Activated naive CD4-positive, alpha-beta T cell treated with anti-CD3 and anti-CD28 coated beads, Interleukin-2, amount 10 ng/mL, durations not matched to agents 7 days and 5 days (primary cell): ENCODE data around the gene FRK.

Experiments used
- CTCF ChIA-PET: fragments of 350-600 bp; sonication (Branson Sonifier 250); formaldehyde crosslinking; loops from one replicate; lab custom pipeline; 2021; ENCODE audit warnings: antibody characterized with exemption; lab: Charles Lee
- DNase-seq: peaks from one replicate; pipeline ENCODE4 v3.0.0-alpha.2; 2020
- H3K27ac Mint-ChIP-seq: one replicate; pipeline ENCODE4 v1.8.0; 2021; ENCODE audit warnings: mild to moderate bottlenecking, moderate library complexity, mixed read lengths
- H3K27me3 Mint-ChIP-seq: one replicate; pipeline ENCODE4 v1.8.0; 2021; ENCODE audit warnings: mild to moderate bottlenecking, mixed read lengths
- H3K36me3 Mint-ChIP-seq: one replicate; pipeline ENCODE4 v1.8.0; 2021; ENCODE audit warnings: mixed read lengths
- H3K4me1 Mint-ChIP-seq: one replicate; pipeline ENCODE4 v1.8.0; 2021; ENCODE audit warnings: mixed read lengths
- H3K4me3 Mint-ChIP-seq: one replicate; pipeline ENCODE4 v1.8.0; 2021; ENCODE audit warnings: mild to moderate bottlenecking, moderate library complexity, mixed read lengths
- H3K9me3 Mint-ChIP-seq: one replicate; pipeline ENCODE4 v1.8.0; 2021; ENCODE audit warnings: mixed read lengths

The FRK gene

DNA sequence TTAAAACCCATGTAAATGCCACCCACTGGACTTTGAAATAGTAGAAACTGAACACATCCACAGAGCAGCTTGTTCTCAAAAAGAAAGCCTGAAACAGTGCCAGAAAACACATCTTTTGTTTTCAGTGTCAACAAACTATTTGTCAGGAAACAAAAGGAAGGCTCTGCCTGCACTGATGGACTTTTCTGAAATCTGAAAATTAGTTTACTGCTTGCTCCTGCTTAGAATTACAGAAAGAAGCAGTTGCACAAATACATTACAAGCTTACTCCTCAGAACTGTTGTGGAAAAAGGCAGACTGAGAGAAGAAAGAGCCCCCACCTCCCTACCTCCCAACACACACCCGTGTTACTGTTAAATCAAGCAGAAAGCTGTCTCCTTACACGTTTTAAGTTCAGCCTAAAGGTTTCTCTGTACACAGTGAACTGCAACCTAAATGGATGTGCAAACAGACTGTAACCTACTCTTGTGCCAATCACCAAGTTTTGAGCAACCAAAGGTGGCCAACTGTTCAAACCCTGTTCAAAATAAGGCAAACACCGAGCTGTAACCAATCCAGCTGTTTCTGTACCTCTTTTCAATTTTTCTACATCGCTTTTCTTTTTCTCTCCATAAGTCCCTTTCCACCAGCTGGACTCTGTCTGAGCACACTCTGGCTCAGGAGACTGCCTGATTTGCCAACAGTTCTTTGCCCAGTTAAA lies 43.7 kb downstream of the FRK start:
- no peak overlapping the region for H3K4me3 Mint-ChIP-seq
- DNase-seq: no peak
- H3K9me3 Mint-ChIP-seq: no peaks in the 10 kb centered on the region
- H3K27me3 Mint-ChIP-seq: peaks cover 9% of the 10 kb centered on the region
- no peaks in the 10 kb centered on the region for H3K4me1 Mint-ChIP-seq
- CTCF ChIA-PET: no interaction called here
- no peak overlapping the region for H3K27ac Mint-ChIP-seq
- H3K36me3 Mint-ChIP-seq: no peaks in the 10 kb centered on the region

DNA sequence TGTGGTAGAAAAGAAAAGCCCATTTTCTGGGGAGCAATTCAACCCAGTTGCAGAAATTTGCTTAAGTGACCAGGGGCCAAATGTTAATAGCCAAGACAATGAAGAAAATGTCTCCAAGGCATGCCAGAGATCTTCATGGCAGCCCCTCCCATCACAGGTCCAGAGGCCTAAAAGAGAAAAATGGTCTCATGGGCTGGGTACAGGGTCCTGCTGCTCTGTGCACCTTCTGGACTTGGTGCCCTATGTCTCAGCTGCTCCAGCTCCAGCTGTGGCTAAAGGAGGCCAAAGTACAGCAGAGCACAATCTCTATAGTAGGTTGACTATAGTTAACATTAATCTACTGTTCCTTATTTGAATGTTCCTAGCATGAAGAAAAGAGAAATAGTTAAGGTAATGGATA lies 44.7 kb downstream of the FRK start:
- CTCF ChIA-PET: no interaction called here
- Mint-ChIP-seq H3K27ac (no peak overlapping the region), H3K4me1 (no peaks in the 10 kb centered on the region)

DNA sequence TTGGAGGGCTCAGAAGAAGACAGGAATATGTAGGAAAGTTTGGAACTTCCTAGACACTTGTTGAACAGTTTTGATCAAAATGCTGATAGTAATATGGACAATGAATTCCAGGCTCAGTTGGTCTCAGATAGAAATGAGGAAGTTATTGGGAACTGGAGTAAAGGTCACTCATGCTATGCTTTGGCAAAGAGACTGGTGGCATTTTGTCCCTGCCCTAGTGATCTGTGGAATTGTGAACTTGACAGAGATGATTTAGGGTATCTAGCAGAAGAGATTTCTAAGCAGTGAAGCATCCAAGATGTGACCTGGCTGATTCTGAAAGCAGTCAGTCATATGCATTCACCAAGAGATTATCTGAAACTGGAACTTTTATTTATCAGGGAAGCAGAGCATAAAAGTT lies 45.1 kb downstream of the FRK start:
- Mint-ChIP-seq H3K36me3 (no peaks in the 10 kb centered on the region), H3K27ac (no peak overlapping the region), H3K9me3 (no peaks in the 10 kb centered on the region), H3K27me3 (peaks cover 9% of the 10 kb centered on the region), H3K4me3 (no peak overlapping the region), H3K4me1 (no peaks in the 10 kb centered on the region)
- CTCF ChIA-PET: no interaction called here
- no peak for DNase-seq

More for the DNA sequence above, 44.7 kb downstream of the FRK start:
- H3K36me3 Mint-ChIP-seq: no peaks in the 10 kb centered on the region
- H3K9me3 Mint-ChIP-seq: no peaks in the 10 kb centered on the region
- no peak overlapping the region for H3K4me3 Mint-ChIP-seq
- H3K27me3 Mint-ChIP-seq: peaks cover 9% of the 10 kb centered on the region
- DNase-seq: no peak

DNA sequence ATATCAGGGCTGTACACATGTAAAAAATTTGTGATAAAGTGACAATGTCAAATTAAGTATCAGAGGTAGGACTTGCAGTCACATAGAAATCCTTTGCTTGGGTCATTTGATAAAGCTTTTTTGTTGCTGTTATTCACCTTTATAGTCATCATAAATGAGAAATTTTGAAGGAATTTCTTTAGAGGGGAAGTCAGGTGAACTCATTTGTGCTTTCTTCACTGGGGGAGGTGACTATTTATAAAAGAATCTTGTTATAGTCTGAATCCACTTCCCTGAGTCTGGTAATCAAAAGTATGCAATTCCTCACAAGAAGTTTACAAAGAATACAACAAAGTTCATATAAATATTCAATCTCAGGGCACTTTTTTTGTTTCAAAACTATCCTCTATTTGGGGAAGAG lies 47.7 kb downstream of the FRK start:
- Mint-ChIP-seq H3K4me1 (no peaks in the 10 kb centered on the region), H3K36me3 (no peaks in the 10 kb centered on the region), H3K27ac (no peak overlapping the region), H3K4me3 (no peak overlapping the region), H3K9me3 (no peaks in the 10 kb centered on the region), H3K27me3 (peaks cover 9% of the 10 kb centered on the region)
- CTCF ChIA-PET: interaction anchor here (3.3 kb wide), 1 partner anchor 85 kb away, joined by 36 read pairs; no protein-coding TSS in a partner anchor
- no peak for DNase-seq

DNA sequence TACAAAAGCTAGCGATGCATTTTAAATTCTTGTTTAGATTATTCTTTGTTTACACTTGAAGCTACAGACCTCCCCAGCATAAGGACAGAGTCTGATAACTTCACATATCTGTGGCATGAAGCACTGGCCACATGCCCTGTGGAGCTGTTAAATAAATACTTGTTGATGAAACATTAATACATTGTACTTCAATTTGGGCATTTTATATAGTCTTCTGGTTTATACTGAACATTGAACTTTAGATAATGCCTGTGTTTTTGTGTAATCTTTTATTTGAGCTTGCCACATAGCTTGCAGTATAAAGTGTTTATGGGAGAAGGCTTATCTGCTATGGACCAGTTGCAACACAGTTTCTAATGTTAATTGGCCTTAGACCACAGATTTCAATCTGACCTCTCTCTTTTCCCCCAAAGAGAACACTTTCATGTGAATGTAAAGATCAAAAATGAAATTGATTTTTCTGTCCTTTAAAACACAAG lies 48.2 kb downstream of the FRK start:
- Mint-ChIP-seq H3K4me1 (no peaks in the 10 kb centered on the region), H3K4me3 (no peak overlapping the region), H3K36me3 (no peaks in the 10 kb centered on the region), H3K27me3 (peaks cover 4% of the 10 kb centered on the region), H3K9me3 (no peaks in the 10 kb centered on the region), H3K27ac (no peak overlapping the region)
- DNase-seq: no peak
- CTCF ChIA-PET: interaction anchor here (3.3 kb wide), 1 partner anchor 85 kb away, joined by 36 read pairs; no protein-coding TSS in a partner anchor

DNA sequence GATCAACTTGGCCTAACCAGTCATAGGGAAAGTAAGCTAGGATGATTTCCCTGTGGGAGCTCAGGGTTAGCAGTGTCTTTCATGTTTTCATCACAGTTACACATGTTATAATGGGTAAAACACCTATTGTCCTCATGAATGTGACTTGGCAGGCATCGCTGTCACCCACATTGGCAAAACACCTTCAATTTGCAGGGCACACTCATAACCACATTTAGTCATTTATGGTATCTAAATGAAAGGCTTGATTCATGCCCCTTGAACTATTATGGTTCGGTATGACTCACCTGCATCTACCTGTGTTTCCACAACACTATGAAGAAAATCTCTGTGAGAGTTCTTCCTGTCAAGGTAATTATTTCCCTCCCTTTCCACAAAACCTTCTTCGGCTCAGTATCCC lies 49.2 kb downstream of the FRK start:
- Mint-ChIP-seq H3K9me3 (no peaks in the 10 kb centered on the region), H3K36me3 (no peaks in the 10 kb centered on the region), H3K27ac (no peak overlapping the region), H3K27me3 (no peaks in the 10 kb centered on the region), H3K4me3 (no peak overlapping the region), H3K4me1 (no peaks in the 10 kb centered on the region)
- CTCF ChIA-PET: interaction anchor here (0.7 to 3.3 kb wide), 6 partner anchors 8 to 100 kb away, joined by 3 to 36 read pairs (median 3); partner anchors contain the start of gene FRK
- DNase-seq: no peak

DNA sequence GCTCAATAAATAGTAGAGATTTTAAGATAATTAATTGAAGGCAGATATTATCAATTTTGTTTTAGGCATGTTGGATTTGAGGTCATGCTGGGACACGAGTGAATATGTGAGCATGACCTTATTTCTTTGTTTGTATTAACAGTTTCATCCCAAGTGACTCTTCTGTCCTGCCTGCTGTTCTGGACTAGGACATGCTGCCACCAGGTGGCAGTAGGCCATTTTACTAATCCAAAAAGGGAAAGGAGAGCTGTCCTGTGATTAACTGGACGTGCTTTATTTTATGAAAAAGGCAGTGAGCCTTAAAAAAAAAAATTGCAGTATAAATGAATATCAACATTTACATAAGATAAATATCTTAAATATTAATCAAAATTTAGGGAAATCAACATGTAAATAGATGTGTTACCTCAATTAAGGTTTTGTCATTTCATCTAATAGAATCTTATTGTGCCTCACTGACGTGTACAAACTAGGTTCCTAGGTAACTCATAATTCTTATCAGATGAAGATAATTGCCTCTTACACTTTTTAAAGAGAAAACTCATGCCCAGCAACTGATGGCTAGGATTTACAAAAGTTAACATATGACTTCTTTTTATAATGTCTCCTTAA lies 49.8 kb downstream of the FRK start:
- CTCF ChIA-PET: interaction anchor here (0.7 to 3.3 kb wide), 6 partner anchors 9 to 101 kb away, joined by 3 to 36 read pairs (median 3); partner anchors contain the start of gene FRK
- H3K4me3 Mint-ChIP-seq: no peak overlapping the region
- H3K27ac Mint-ChIP-seq: no peak overlapping the region
- no peaks in the 10 kb centered on the region for H3K36me3 Mint-ChIP-seq
- no peaks in the 10 kb centered on the region for H3K9me3 Mint-ChIP-seq
- H3K27me3 Mint-ChIP-seq: no peaks in the 10 kb centered on the region
- peak; percentile 57 for DNase-seq
- no peaks in the 10 kb centered on the region for H3K4me1 Mint-ChIP-seq

DNA sequence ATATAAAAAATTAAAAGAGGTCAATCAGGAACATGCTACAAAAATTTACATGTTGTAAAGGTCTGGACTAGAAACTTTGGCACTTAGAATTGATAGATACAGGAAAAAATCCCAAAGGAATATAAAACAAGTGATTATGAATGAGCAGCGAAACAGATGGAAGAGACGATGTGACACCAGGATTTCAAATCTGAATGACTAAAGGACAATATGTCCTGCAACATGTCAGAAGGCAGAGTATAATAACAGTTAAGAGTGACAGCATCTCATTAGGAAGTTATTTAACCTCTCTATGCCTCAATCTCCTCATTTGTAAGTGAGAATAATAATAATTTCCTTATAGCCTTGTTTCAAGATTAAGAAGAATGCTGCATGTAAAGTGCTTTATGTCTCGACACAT lies 50.3 kb downstream of the FRK start:
- CTCF ChIA-PET: interaction anchor here (0.9 to 3.3 kb wide), 4 partner anchors 50 to 87 kb away, joined by 3 to 36 read pairs (median 8); partner anchors contain the start of gene FRK
- Mint-ChIP-seq H3K27me3 (no peaks in the 10 kb centered on the region), H3K4me1 (no peaks in the 10 kb centered on the region), H3K9me3 (no peaks in the 10 kb centered on the region), H3K27ac (no peak overlapping the region), H3K36me3 (no peaks in the 10 kb centered on the region), H3K4me3 (no peak overlapping the region)
- no peak for DNase-seq

DNA sequence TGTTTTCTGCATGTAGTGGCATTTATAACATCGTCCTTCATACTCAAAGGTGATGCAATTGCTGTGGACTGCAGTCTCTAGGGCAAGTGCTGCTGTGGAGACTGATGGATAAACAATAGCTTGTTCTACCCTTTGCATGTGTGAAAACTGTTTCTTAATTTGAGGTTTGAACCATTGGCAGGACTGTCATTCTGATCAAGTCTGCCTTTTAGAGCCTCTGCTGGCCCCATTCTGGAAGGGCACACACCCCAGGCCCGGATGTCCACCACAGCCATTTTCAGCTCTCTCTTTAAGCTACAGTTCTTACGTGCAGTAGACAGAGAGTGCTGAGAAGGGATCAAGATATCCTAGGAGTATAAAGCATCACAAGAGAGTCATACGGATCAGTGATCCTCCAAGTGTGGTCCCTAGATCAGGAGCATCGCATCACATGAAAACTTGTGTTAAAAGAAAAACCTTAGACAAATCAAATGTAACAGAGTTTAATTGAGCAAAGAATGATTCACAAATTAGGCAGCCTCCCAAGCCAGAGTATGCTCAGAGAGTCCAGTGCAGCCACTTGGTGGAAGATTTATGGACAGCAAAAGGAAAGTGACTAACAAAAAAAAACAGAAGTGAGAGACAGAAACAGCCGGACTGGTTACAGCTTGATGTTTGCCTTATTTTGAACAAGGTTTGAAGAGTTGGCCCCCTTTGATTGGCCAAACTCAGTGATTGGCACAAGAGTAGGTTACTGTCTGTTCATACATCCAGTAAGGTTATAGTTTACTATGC lies 52.0 kb downstream of the FRK start:
- CTCF ChIA-PET: interaction anchor here (0.6 to 2.2 kb wide), 2 partner anchors 88 to 104 kb away, joined by 3 to 12 read pairs; no protein-coding TSS in a partner anchor
- no peak for DNase-seq
- no peaks in the 10 kb centered on the region for H3K9me3 Mint-ChIP-seq
- no peaks in the 10 kb centered on the region for H3K36me3 Mint-ChIP-seq
- no peaks in the 10 kb centered on the region for H3K27me3 Mint-ChIP-seq
- H3K4me3 Mint-ChIP-seq: no peak overlapping the region
- no peak overlapping the region for H3K27ac Mint-ChIP-seq
- no peaks in the 10 kb centered on the region for H3K4me1 Mint-ChIP-seq

DNA sequence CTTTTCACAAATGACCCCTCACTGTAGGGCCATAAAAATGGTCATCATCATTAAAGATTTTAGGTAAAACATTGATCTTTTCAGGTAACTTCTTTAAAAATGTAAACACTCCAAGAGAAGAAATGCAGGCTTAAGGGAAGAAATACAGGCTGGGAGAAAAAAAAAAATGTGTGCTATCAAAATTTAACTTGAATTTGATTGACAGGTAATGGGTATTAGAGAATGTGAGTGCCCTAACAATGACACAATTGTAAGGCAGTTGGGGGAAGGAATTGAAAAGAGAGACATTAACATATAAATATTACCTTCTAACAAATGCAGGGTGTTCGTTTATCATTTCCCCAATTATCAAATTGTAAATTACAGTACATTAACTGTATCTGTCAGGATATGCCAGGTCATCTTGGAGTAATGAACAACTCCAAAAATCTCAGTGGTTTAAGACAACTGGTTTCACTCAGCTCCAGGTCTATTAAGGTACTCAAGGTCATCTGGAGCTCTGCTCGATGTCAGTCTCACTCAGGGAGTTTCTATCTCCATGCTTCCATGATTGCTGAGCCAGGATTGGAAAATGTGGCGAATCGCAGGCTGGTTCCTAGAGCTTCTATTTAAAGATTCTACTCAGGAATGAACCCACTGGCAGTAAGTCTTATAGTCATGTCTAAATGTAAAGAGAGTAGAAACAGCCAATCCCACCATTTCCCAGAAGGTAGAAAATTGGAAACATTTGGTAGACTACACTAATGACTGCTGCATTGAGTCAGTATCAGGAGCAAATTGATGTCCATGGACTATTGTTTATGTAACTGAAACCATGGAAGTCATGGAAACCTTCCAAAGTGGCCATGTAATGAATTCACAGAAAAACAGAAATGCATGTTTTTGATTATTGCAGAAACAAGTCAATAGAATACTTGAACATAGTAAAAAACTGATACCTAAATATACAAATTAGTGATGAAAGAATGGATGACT lies 55.6 kb downstream of the FRK start:
- Mint-ChIP-seq H3K9me3 (no peaks in the 10 kb centered on the region), H3K4me3 (no peak overlapping the region), H3K27me3 (no peaks in the 10 kb centered on the region), H3K4me1 (no peaks in the 10 kb centered on the region), H3K36me3 (no peaks in the 10 kb centered on the region), H3K27ac (no peak overlapping the region)
- DNase-seq: no peak
- CTCF ChIA-PET: no interaction called here

DNA sequence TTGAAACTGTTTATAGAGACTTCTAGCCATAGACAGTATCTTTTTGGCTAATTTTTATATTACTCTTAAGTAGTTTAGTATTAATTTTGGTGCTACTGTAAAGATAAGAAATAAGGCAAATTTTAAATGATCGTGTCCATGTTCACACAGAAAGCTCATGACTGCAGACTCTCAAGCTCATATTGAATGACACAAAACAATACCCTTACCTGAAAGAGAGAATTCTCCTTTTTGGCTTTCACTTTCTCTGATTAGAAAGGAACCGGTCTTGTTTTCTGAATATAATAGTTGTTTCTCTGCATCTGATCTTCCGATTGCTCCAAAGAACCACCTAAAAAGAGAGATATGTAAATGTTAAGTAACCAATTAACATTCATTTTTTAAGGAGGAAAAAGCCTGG lies 57.0 kb downstream of the FRK start:
- no peaks in the 10 kb centered on the region for H3K4me1 Mint-ChIP-seq
- no peaks in the 10 kb centered on the region for H3K27me3 Mint-ChIP-seq
- DNase-seq: no peak
- H3K36me3 Mint-ChIP-seq: no peaks in the 10 kb centered on the region
- no peaks in the 10 kb centered on the region for H3K9me3 Mint-ChIP-seq
- no peak overlapping the region for H3K4me3 Mint-ChIP-seq
- CTCF ChIA-PET: interaction anchor here (0.6 kb wide), 1 partner anchor 457 kb away, joined by 3 read pairs; no protein-coding TSS in a partner anchor
- no peak overlapping the region for H3K27ac Mint-ChIP-seq

DNA sequence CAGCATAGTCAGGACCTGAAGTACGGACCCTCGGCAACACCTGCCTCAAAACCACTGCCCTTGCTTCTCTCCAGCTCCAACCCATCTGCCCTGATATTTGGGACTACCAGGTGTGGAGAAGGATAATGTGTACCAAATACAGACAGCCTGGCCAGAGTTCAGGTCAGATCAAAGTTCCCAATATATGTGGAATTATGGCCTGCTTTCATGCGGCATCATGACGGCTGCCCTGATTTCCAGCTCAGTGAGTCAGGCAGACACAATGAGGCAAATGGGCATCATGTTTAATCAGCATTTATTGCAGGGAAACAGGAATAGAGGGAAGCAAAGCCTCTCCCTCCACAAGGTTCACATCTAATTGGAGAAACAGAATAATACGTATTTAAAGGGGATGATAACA lies 57.9 kb downstream of the FRK start:
- Mint-ChIP-seq H3K9me3 (no peaks in the 10 kb centered on the region), H3K27ac (no peak overlapping the region), H3K36me3 (no peaks in the 10 kb centered on the region), H3K27me3 (no peaks in the 10 kb centered on the region), H3K4me1 (no peaks in the 10 kb centered on the region), H3K4me3 (no peak overlapping the region)
- CTCF ChIA-PET: no interaction called here
- DNase-seq: no peak

DNA sequence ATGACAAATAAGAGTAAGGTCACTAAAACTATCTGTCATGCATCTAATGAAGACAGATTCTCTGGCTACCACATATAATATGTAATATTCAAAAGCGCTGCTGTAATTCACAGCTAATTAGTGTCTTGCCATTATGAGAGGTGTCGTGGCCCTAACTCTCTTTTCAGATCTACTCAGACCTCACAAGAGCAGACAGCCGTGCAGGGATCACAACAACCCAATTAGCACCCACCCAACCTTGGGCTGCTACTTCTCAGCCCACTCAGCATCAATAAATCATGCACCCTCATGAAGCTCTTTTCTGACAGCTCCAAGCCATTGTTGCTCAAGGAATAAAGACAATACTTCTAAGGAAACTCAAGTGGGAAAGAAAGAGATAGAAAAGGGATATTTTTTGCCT lies 61.5 kb downstream of the FRK start:
- no peaks in the 10 kb centered on the region for H3K9me3 Mint-ChIP-seq
- H3K27ac Mint-ChIP-seq: no peak overlapping the region
- no peaks in the 10 kb centered on the region for H3K27me3 Mint-ChIP-seq
- no peaks in the 10 kb centered on the region for H3K36me3 Mint-ChIP-seq
- H3K4me1 Mint-ChIP-seq: no peaks in the 10 kb centered on the region
- no peak for DNase-seq
- CTCF ChIA-PET: no interaction called here
- H3K4me3 Mint-ChIP-seq: no peak overlapping the region
